GM19467 (cell line): ENCODE measurements around the gene ALOX5.
A peak's percentile ranks its signal among the peaks of the same experiment; 100 is the strongest.

Source experiments
- ATAC-seq: cut with Tn5 transposase; IDR thresholded peaks from one replicate; pipeline ENCODE4 v1.9.1; 2021; ENCODE audit warnings: mild to moderate bottlenecking, moderate library complexity; ENCODE audit not compliant: unreplicated experiment

The ALOX5 gene

GRCh38 chr10:45422866-45423659, 49.0 kb downstream of the ALOX5 start:
- no peak for ATAC-seq

DNA sequence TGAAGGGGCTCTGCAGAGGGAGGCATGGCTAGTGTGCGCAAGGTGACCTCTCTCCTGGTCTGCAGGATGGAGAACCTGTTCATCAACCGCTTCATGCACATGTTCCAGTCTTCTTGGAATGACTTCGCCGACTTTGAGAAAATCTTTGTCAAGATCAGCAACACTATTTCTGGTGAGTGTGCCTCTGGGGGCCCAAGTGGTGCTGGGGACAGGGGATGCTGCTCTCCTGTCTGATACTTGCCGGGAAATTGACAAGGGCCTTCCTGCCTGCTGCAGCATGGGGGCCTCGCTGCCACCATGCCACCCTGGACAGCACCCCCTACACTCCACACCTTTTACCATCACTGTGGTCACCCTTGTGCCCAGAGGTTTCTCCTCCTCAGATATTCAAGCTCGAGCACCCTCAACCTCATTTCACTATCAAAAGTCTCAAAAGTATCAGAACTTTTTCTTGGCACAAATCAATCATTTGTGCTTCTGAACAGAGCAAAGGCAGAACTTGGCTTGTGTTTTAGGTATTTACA, 50.0 kb downstream of the ALOX5 start:
- ATAC-seq: no peak

GRCh38 chr10:45424668-45425404, 50.8 kb downstream of the ALOX5 start:
- ATAC-seq: no peak

- ATAC-seq: no peak
These were observed 51.9 kb downstream of the ALOX5 start for GRCh38 chr10:45425621-45426563.

- no peak for ATAC-seq
These were observed 53.4 kb downstream of the ALOX5 start for GRCh38 chr10:45427262-45427969.

- ATAC-seq: no peak
These were observed 54.0 kb downstream of the ALOX5 start for GRCh38 chr10:45427970-45428366.

GRCh38 chr10:45428611-45429510, 54.8 kb downstream of the ALOX5 start:
- ATAC-seq: no peak

DNA sequence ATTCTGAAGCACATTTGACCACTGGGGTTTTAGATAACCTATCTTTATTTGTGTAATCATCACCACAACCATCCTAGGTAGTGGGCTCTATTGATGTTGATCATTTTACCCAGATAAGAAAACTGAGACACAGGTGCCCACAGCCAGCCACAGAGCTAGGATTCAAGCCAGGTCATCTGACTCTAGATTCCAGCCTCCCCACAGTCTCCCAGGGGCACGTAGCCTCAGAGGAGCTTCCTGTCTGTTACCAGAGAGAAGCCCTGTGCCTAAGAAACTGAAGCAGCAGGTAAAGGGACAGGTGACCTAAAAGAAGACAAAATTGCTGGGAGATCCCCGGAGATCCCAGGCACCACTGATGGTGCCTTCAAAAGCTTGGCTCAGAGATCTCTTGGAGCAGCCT, 55.8 kb downstream of the ALOX5 start:
- no peak for ATAC-seq

DNA sequence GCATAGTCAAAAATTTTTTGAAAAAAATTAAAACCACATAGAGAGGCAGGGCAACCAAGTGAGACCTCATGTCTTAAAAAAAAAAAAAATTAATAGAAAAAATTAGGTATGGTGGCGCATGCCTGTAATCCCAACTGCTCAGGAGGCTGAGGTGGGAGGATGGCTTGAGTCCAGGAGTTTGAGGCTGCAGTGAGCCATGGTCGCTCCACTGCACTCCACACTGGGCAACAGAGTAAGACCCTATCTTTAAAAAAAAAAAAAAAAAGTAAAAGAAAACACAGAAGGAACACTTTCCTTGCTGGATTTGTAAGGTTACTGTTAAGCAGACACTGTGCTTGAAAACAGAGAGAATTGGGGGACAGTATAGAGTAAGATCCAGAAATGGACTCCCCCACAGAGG, 58.1 kb downstream of the ALOX5 start:
- no peak for ATAC-seq

DNA sequence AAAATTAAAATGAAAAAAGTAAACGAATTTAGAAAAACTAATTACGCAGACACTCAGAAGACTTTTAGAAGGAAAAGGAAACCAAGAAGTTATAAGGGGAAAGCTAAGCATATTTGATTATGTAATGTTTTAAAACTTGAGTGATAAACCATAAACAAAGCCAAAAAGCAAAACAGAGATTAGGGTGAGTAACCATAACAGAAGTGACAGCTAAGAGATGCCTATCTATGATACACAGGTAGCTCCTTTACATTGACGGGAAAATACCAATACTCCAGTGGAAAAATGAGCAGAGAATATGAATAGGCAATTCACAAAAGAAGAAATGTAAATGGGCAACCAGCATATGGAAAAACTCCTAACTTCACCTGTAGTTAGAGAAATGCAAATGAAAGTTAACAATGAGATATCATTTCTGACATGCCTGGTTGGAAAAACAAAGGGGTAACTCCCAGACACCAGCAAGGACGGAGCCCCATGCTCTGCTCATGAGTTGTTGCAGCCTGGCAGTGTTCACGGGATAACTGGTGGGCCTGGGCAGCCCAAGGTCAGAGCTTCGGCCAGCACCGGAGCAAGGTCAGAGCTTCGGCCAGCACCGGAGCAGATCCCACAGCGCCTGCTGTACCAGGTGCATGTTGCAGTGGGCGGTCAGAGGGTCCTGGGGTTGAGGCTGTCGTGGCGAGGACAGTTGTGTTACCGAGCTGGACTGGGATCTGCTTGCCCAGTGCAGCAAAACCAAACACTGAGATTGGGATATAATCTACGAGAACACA, 58.9 kb downstream of the ALOX5 start:
- no peak for ATAC-seq

DNA sequence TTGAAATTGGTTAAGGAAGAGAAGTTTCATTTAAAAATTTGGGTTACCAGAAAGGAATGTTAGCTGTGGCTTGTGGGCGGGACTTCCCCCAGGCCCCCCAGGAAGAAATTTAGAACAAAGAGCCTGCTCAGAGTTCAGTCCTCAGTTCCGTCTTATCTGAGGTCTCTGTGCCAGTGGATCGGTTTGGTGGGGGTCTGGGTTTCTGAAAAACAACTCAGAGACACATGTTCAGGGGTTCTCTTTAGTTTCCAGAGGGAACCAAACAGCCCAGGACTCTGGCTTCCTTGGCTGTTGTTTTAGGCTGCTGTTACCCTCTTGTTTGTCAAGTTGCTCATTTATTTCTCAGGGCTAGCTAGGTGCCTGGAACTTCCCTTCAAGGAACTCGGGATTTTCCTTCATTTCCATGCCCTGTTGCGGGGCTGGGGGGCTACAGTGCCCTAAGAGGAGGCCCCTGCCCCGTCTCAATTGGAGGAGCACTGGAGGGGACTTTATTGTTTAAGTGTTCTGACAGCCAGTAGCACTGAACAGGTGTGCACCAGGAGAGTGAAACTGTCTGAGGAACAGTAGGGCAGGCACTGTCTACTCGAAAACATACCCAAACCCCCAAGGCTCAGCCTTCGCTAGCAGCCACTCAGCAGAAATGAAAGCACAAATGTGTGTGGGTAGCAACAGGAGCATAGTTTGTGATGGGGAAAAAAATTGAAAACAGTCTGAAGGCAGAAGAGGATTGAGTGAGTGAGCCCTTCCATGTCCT, 59.9 kb downstream of the ALOX5 start:
- ATAC-seq: peak; percentile 83

DNA sequence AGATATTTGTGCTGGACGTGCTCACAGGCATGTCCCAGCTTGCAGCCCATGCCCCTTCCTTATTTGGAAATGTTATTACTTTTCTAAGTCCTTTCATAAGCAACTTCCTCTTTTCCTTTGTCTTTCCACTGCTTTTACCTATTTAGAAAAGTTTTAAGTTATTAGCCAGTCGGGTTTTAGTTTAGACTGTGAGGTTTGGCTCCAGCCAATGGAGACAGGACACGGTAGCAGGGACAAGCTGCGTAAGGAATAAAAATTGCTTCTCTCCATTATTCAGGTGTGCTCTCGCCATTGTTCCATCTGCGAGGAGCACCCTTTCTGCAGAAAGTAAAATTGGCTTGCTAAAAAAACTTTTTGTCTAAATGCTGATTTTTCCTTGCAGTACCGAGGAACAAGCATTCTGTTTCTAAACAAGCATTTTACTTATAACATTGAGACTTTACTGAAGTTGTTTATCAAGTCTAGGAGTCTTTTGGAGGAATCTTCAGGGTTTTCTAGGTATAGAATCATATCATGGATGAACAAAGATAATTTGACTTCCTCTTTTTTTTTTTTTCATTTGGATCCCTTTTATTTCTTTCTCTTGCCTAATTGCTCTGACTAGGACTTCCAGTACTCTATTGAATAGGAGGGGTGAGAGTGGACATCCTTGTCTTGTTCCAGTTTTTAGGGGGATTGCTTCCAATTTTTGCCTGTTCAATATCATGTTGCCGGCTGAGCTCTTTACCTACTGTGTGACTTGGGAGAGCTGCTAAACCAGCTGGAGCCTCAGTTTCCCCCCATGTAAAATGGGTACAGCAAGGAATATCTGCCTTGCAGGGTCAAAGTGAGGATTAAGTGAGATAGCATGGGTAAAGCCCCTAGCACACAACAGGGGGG, 63.8 kb downstream of the ALOX5 start:
- no peak for ATAC-seq

GRCh38 chr10:45438466-45439090, 64.6 kb downstream of the ALOX5 start:
- ATAC-seq: no peak

DNA sequence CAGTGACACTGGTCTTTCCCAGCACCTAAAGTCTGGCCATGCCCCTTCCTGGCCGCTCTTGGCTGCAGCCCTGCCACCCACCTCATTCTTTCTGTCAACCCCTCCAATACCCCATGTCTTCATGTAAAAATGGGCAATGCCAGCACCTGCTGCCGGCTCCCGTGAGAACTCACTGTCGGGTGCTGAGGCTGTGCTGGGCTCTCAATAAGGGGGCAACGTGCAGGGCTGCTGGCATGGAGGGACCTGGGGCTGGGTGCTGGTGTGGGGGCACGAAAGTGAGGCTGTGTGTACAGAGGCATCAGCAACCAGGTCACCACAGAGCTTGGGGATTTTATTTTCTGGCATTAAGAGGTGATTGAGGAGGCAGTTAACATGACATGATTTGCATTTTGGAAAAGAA, 65.3 kb downstream of the ALOX5 start:
- no peak for ATAC-seq

DNA sequence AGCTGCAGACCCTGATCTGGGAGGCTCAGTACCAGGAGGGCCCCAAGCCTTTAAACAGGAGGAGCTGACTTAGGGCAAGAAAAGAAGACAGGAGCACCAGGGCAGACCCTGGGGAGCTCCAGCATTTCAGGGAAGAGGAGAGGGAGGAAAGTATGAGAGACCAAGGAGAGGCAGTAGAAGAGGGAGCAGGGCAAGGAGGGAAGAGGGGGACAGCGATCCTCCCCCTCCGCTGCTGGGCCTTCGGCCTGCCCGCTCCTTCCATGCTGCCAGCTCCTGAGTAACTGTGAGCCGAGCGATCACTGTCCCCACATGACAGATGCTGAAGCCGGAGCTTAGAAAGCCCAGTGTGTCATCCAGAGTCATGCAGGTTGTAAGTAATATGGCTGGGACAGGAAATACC, 65.9 kb downstream of the ALOX5 start:
- no peak for ATAC-seq

DNA sequence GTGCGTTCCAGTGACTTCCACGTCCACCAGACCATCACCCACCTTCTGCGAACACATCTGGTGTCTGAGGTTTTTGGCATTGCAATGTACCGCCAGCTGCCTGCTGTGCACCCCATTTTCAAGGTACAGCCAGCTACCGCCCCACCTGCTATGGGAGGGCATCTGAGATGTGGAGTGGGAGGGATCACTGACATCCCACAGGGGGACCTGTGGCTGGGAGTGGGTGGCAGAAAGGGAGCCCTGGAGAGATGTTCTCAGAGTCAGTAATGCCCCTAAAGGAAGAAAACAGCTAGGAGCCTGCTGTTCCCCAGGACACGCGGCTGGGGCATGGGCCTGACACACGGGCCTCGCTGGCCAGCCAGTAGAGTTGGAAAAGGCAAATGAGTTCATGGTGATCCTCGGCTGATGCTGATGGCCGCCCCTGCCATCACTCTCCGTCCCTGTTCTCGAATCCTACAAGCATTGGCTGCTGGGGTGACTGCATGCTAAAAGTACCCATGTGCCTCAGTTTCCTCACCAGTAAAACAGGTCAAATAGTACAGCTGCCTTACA, 66.6 kb downstream of the ALOX5 start:
- no peak for ATAC-seq
